Endothelial cell of umbilical vein (primary cell): ENCODE data around the gene CHSY1. TPM values are rescaled to one million over a fixed set of nuclear protein-coding genes. Genes with fewer than 3 reads are reported as not detected.

ENCODE experiments used
- BruUV-seq: library from RNA; stranded (reverse); fragments of 400-500 nt; replicated peaks from 2 replicates; lab custom pipeline; 2021; lab: Mats Ljungman, UMichigan
- CTCF ChIA-PET: fragments of 300-600, 350-600 bp; sonication (Branson Sonifier 250); formaldehyde crosslinking; loops from one replicate; lab custom pipeline; 2021; ENCODE audit warnings: antibody characterized with exemption, inconsistent platforms; lab: Charles Lee
- POLR2A ChIA-PET: fragments of 300-600, 350-600 bp; sonication (Branson Sonifier 250); formaldehyde crosslinking; loops from one replicate; lab custom pipeline; 2021; ENCODE audit warnings: antibody characterized with exemption, inconsistent platforms; lab: Charles Lee
- DNase-seq: peaks from one replicate; pipeline ENCODE4 v3.0.0-alpha.2; 2011; ENCODE audit warnings: low read depth, low spot score
- FAIRE-seq: peaks from 2 replicates; lab custom pipeline; 2011; peaks lifted over from hg19 to GRCh38; lab: Jason Lieb, UNC
- H2AFZ ChIP-seq: 2 replicates; pipeline ENCODE4 v1.6.0; 2012; ENCODE audit warnings: low read depth, low read length, control low read depth, inconsistent platforms
- H3K27ac ChIP-seq: 2 replicates; pipeline ENCODE4 v1.5.1; 2011; ENCODE audit warnings: low read depth, mild to moderate bottlenecking, control low read depth, low read length, moderate library complexity; ENCODE audit not compliant: insufficient read depth
- H3K27me3 ChIP-seq, 2 experiments: 2 replicates each; pipeline versions ENCODE4 v1.6.0 to v1.6.1; 2011; ENCODE audit warnings: low read length in 2 of 2, mixed read lengths in 1 of 2; ENCODE audit not compliant: control insufficient read depth in 2 of 2, insufficient read depth in 2 of 2
- H3K36me3 ChIP-seq, 2 experiments: 2 replicates in 1 of 2; 3 replicates in 1 of 2; pipeline ENCODE4 v1.5.1; 2011; ENCODE audit warnings: low read length in 2 of 2, mild to moderate bottlenecking in 1 of 2, moderate library complexity in 1 of 2; ENCODE audit not compliant: control insufficient read depth in 2 of 2, insufficient read depth in 2 of 2; ENCODE audit errors: extremely low read depth in 1 of 2
- H3K4me1 ChIP-seq: 3 replicates; pipeline ENCODE4 v1.5.1; 2011; ENCODE audit warnings: mild to moderate bottlenecking, low read length; ENCODE audit not compliant: control insufficient read depth, insufficient read depth; ENCODE audit errors: extremely low read depth
- H3K4me2 ChIP-seq: 2 replicates; pipeline ENCODE4 v1.6.1; 2011; ENCODE audit warnings: low read length, control low read depth, mixed read lengths; ENCODE audit not compliant: insufficient read depth
- H3K4me3 ChIP-seq, 3 experiments: fragments of 200-600 bp in 1 of 3; sonication (generic), shearing (Covaris generic) in 1 of 3; replicated peaks in 1 of 3; 2 replicates each; pipeline ENCODE4 v1.5.1; 2011 to 2016; ENCODE audit warnings: control low read depth in 3 of 3, low read length in 3 of 3, mild to moderate bottlenecking in 2 of 3, inconsistent platforms in 1 of 3, low read depth in 1 of 3, moderate library complexity in 1 of 3; ENCODE audit not compliant: insufficient read depth in 1 of 3
- H3K79me2 ChIP-seq: 2 replicates; pipeline ENCODE4 v1.6.0; 2012; ENCODE audit warnings: low read length, inconsistent platforms; ENCODE audit not compliant: control insufficient read depth, insufficient read depth
- H3K9ac ChIP-seq: replicated peaks from 2 replicates; pipeline ENCODE3; 2011; ENCODE audit warnings: low read length, control low read depth; ENCODE audit not compliant: insufficient read depth; ENCODE audit errors: extremely low read depth
- H3K9me1 ChIP-seq: replicated peaks from 3 replicates; pipeline ENCODE4 v1.6.0; 2011; ENCODE audit warnings: mild to moderate bottlenecking, low read length; ENCODE audit not compliant: control insufficient read depth, insufficient read depth; ENCODE audit errors: extremely low read depth
- H3K9me3 ChIP-seq: replicated peaks from 2 replicates; pipeline ENCODE4 v1.5.1; 2012; ENCODE audit warnings: low read length, inconsistent platforms; ENCODE audit not compliant: control insufficient read depth, insufficient read depth
- H4K20me1 ChIP-seq: replicated peaks from 2 replicates; pipeline ENCODE3; 2011; ENCODE audit warnings: mild to moderate bottlenecking, low read length; ENCODE audit not compliant: control insufficient read depth, insufficient read depth; ENCODE audit errors: extremely low read depth
- EZH2 ChIP-seq: IDR thresholded peaks from 2 replicates; pipeline ENCODE4 v1.6.1; 2012; ENCODE audit warnings: borderline replicate concordance, low read depth, mild to moderate bottlenecking, moderate library complexity, low read length, inconsistent platforms; ENCODE audit not compliant: severe bottlenecking
- FOS ChIP-seq: IDR thresholded peaks from 2 replicates; pipeline ENCODE4 v1.6.1; 2011; ENCODE audit warnings: mild to moderate bottlenecking, low read length, moderate library complexity, borderline replicate concordance; ENCODE audit not compliant: insufficient read depth
- GATA2 ChIP-seq: IDR thresholded peaks from 2 replicates; pipeline ENCODE4 v1.7.0; 2011; ENCODE audit warnings: low read depth, mild to moderate bottlenecking, moderate library complexity, mixed read lengths, low read length; ENCODE audit not compliant: insufficient read length, insufficient read depth
- MYC ChIP-seq: IDR thresholded peaks from one replicate; pipeline ENCODE4 v1.6.1; 2011; ENCODE audit warnings: mild to moderate bottlenecking, low read depth, low read length
- POLR2A ChIP-seq: IDR thresholded peaks from 2 replicates; pipeline ENCODE4 v1.6.1; 2012; ENCODE audit warnings: low read depth, mild to moderate bottlenecking, control low read depth, low read length
- POLR2AphosphoS5 ChIP-seq: IDR thresholded peaks from 2 replicates; pipeline ENCODE4 v1.6.1; 2012; ENCODE audit warnings: low read depth, mild to moderate bottlenecking, control low read depth, low read length, moderate library complexity; ENCODE audit not compliant: insufficient read depth
- dilution Hi-C: fragments of 300-500 bp; cut with MboI; formaldehyde crosslinking; loops from one replicate; pipeline ENCODE4 v1.15.0; 2019; ENCODE audit warnings: low sequenced_read_pairs; ENCODE audit not compliant: extremely low pct_ligation_motif_present
- intact Hi-C: fragments of 100-400 bp; cut with micrococcal nuclease; formaldehyde crosslinking; loops from one replicate; pipeline ENCODE4 v1.10.0; 2022
- polyA plus RNA-seq, 4 experiments: library from polyadenylated mRNA; depleted of rRNA in 3 of 4; stranded (reverse) in 3 of 4; unstranded in 1 of 4; fragments of >200 nt; gene quantifications; 2 replicates each; pipeline versions ENCODE4 v1.2.1 to v1.2.3, GENCODE V29; 2011 to 2012; ENCODE audit warnings: missing spikeins in 1 of 4
- total RNA-seq: library from RNA; stranded (reverse); gene quantifications from 2 replicates; pipeline ENCODE4 v1.2.3, GENCODE V29; 2021
- TF ChIP-seq, protein P1 (sequence below): IDR thresholded peaks from 2 replicates; pipeline ENCODE4 v1.6.1; 2011; ENCODE audit not compliant: insufficient read depth, insufficient read length
- TF ChIP-seq, protein P2 (sequence below), 2 donors: IDR thresholded peaks; 1 replicate in 1 of 2; 2 replicates in 1 of 2; pipeline ENCODE4 v1.5.1; 2011; ENCODE audit warnings: low read length in 2 of 2, mild to moderate bottlenecking in 2 of 2, moderate library complexity in 2 of 2, control low read depth in 1 of 2, inconsistent platforms in 1 of 2, low read depth in 1 of 2; ENCODE audit not compliant: insufficient read depth in 1 of 2; ENCODE audit errors: extremely low read depth in 1 of 2

Gene CHSY1
- total and polyA plus RNA-seq, 2 donors (not counting 3 experiments of a cell fraction or from before 2014, with no cell fraction given), result 23.7 to 50.8 TPM

DNA sequence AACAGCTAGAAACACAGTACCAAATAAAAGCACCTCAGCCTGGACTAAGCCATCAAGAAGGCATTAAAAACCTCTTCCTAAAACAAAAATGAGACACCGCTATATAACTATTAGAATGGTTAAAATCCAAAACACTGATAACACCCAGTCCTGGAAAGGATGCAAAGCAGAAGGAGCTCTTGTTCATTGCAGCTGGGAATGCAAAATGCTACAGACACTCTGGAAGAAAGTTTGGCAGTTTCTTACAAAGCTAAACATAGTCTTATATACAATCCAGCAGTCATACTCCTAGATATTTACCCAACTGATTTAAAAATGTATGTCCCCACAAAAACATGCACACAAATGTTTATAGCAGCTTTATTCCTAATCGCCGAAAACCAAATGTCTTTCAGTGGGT lies 35.7 kb downstream of the CHSY1 start:
- Histone ChIP-seq H2AFZ (no peak overlapping the region), H3K4me1 (no peaks in the 10 kb centered on the region), H3K9ac (no peak overlapping the region), H3K9me3 (no peaks in the 10 kb centered on the region), H3K4me3 (no peak overlapping the region), H4K20me1 (peaks cover 8% of the 10 kb centered on the region), H3K9me1 (no peaks in the 10 kb centered on the region), H3K27me3 (no peaks in the 10 kb centered on the region), H3K27ac (no peak overlapping the region), H3K79me2 (peaks cover 95% of the 10 kb centered on the region), H3K36me3 (peaks cover 0 to 3% of the 10 kb centered on the region in 2 experiments), H3K4me2 (no peak overlapping the region)
- no TSS peak for BruUV-seq
- dilution Hi-C loops, result no loop called here
- no peak for TF ChIP-seq EZH2
- no peak for TF ChIP-seq MYC
- TF ChIP-seq FOS, result no peak
- TF ChIP-seq POLR2AphosphoS5, result no peak
- no peak for TF ChIP-seq GATA2
- no peak for TF ChIP-seq POLR2A
- TF ChIP-seq, protein P1, sequence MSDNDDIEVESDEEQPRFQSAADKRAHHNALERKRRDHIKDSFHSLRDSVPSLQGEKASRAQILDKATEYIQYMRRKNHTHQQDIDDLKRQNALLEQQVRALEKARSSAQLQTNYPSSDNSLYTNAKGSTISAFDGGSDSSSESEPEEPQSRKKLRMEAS, result no peak
- TF ChIP-seq, protein P2, sequence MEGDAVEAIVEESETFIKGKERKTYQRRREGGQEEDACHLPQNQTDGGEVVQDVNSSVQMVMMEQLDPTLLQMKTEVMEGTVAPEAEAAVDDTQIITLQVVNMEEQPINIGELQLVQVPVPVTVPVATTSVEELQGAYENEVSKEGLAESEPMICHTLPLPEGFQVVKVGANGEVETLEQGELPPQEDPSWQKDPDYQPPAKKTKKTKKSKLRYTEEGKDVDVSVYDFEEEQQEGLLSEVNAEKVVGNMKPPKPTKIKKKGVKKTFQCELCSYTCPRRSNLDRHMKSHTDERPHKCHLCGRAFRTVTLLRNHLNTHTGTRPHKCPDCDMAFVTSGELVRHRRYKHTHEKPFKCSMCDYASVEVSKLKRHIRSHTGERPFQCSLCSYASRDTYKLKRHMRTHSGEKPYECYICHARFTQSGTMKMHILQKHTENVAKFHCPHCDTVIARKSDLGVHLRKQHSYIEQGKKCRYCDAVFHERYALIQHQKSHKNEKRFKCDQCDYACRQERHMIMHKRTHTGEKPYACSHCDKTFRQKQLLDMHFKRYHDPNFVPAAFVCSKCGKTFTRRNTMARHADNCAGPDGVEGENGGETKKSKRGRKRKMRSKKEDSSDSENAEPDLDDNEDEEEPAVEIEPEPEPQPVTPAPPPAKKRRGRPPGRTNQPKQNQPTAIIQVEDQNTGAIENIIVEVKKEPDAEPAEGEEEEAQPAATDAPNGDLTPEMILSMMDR (IDR thresholded peaks at IDR 0.05; ENCODE audit: extremely low read depth in 1 of 2, insufficient read depth in 1 of 2, low read depth in 1 of 2, low read length in 2 of 2), result no peak
- intact Hi-C loops, result no loop called here
- ChIA-PET POLR2A (no interaction called here), CTCF (interaction anchor here (1.1 to 2.6 kb wide), 2 partner anchors 11 to 29 kb away, joined by 3 to 9 read pairs; no protein-coding TSS in a partner anchor)
- DNase-seq (no peak), FAIRE-seq (no peak)
